ENCODE results near the gene COX20.
A peak's percentile ranks its signal among the peaks of the same experiment; 100 is the strongest.

Gene COX20

DNA sequence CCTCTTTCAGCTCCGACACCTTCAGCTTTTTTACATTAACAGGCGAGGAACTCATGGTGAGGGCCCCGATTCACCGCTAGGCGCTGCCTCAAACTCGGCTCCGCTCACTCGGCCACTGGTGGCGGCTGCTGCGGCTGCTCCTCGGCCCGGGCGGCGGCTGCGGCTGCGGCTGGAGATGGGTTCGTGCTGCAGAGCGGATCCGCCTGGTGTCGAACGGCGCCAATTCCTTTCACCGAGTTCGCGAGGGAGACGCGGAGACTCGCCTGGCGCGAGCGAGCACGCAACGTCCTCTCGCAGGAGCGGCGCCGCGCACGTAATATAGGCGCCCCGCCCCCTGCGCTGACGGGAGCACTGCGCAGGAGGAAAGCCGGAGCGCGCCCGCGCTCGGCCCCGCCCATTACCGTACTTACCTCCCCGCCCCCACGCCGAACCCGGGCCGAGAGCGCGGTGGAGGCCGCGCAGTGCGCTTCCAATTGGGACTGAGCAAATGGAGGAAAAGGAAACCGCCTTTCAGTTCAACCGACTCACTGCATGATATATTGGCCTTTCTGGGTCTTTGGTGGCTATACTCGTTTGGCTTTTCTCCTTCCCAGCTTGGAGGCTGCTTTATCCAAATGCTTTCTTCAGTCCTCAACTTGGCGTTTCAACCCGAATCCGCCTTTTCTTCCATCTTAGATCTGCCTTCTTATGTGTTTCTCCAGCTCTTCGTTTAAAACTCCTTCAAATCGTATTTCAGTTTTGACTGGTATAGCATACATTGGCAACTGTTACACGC is 29.0 kb downstream of the COX20 start, which contains the start of gene HNRNPU:
TSS of gene HNRNPU (minus strand) at position 291 of the 775 bp plus-strand sequence. CDS start at position 55, 236 bp downstream.
- peak; percentile 98 to 99 for DNase-seq
- peak; percentile 97 for TF ChIP-seq POLR2A (IDR thresholded peaks at IDR 0.05; ENCODE audit: low read length)
- no peak for TF ChIP-seq GATA1 (IDR thresholded peaks at IDR 0.05; ENCODE audit: low read depth, low read length)

DNA sequence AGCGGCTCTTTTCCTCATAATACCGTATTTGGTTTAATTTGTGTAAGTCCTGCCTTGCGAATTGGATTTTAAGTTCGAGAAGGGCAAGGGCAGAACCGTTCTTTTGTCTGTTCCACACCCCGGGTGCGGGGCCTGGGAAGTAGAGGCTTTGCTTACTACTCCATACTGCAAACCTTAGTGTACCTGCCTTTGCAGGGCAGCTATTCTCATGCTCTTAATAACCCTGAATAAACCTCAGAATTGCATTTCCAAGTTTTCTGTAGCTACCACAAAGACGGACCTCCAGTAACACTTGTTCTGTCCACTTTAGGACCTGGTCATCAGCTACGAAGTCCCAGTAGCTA is 29.5 kb downstream of the COX20 start:
- peak in 1 of 2 experiments; percentile 72 for DNase-seq
- TF ChIP-seq POLR2A (IDR thresholded peaks at IDR 0.05; ENCODE audit: low read length) (no peak), GATA1 (IDR thresholded peaks at IDR 0.05; ENCODE audit: low read depth, low read length) (no peak)

DNA sequence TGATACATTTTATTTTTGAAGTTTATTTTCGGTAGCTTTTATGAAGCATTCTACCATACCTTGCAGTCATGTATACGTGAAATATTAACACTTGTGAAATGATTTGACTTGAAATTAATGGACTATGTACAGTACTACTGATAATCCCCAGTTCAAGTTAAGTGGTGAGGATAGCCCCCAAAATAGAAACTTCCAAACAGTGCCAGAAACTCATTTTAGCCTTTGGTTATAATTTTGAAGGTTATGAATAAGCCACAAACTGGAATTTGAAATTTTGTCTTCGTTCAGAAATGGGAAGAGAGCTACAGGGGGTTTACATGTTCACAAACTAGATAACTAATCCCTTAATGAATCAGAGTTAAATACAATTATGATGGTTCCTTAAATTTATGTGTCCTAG is 30.4 kb downstream of the COX20 start:
- TF ChIP-seq POLR2A (IDR thresholded peaks at IDR 0.05; ENCODE audit: low read length) (no peak), GATA1 (IDR thresholded peaks at IDR 0.05; ENCODE audit: low read depth, low read length) (no peak)
- no peak for DNase-seq

DNA sequence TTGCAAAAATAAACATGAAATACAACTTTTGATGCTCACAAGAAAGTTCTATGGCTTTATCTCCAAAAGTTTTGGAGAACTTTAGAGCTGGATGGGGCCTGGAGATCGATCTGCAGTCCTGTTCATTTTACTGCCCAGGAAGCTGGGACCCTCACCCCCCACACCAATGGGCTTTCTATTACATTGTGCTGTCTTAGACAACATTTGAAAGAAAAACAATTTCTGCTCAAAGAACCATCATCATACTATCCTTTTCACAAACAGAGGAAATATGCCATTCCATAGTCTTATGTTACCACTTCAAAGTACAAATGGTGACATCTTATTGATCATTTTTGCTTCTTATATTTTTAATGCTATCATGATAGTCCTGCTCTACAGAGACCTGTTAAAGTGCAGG is 30.9 kb downstream of the COX20 start:
- no peak for TF ChIP-seq POLR2A (IDR thresholded peaks at IDR 0.05; ENCODE audit: low read length)
- no peak for TF ChIP-seq GATA1 (IDR thresholded peaks at IDR 0.05; ENCODE audit: low read depth, low read length)
- DNase-seq: no peak

DNA sequence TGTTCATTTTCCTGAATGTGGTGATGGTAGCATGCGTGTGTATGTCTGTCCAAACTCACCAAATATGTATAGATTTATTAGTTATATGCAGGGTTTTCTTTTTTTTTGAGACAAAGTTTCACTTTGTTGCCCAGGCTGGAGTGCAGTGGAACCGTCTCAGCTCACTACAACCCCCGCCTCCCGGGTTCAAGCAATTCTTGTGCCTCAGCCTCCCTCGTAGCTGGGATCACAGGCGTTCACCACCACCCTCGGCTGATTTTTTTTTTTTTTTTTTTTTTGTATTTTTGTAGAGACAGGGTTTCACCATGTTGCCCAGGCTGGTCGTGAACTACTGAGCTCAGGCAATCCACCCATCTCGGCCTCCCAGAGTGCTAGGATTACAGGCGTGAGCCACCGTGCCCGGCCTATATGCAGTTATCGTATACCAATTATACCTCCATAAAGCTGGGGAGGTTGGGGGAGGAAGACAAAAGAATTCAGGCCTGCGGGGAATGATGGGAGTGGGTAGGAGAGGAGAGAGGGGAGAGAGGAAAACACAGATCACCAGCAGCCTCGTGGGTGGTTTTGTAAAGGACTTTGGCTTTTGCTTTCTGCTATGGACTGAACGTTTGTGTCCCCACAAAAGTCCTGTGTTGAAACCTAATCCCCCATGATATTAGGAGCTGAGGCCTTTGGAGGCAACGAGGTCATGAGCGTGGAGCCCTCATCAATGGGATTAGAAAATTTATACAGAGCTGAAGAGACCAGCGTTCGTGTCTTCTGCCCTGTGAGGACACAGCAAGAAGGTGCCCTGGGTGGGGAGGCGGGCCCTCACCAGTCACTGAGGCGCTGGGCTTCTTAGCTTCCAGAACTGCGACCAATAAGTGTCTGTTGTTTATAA is 33.3 kb downstream of the COX20 start:
- TF ChIP-seq POLR2A (IDR thresholded peaks at IDR 0.05; ENCODE audit: low read length) (no peak), GATA1 (IDR thresholded peaks at IDR 0.05; ENCODE audit: low read depth, low read length) (no peak)
- DNase-seq: no peak

DNA sequence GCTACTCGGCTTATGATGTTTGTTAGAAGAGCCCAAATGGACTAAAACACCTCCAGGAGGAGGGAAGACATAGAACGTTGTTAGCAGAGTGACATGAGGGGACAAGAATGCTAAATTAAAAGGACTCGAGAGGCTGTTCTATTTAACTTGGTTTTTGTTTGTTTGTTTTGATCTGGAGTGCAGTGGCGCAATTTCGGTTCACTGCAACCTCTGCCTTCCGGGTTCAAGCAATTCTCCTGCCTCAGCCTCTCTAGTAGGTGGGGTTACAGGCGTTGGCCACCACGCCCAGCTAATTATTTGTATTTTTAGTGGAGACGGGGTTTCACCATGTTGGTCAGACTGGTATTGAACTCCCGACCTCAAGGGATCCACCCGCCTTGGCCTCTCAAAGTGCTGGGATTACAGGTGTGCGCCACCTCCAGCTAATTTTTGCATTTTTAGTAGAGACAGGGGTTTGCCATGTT is 33.9 kb downstream of the COX20 start:
- TF ChIP-seq POLR2A (IDR thresholded peaks at IDR 0.05; ENCODE audit: low read length) (no peak), GATA1 (IDR thresholded peaks at IDR 0.05; ENCODE audit: low read depth, low read length) (no peak)
- DNase-seq: no peak

DNA sequence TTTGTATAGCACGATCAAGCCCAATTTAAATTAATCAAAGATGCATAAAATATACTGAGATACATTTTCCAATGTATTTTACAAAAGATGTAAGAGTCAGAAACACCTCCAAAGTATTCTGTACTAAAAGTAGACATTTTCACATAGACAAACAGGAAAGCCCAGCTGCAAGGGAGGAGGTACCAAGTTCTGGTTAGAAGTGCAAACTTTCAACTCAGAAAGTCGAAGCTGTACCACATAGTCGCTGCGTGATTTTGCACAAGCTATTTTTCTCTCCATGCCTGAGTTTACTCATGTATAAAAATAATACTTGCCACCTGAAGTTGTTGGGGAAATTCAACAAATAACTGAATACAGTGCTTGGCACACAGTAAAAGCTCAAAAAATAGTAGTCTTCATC is 34.5 kb downstream of the COX20 start:
- no peak for DNase-seq
- TF ChIP-seq GATA1 (IDR thresholded peaks at IDR 0.05; ENCODE audit: low read depth, low read length) (no peak), POLR2A (IDR thresholded peaks at IDR 0.05; ENCODE audit: low read length) (no peak)

DNA sequence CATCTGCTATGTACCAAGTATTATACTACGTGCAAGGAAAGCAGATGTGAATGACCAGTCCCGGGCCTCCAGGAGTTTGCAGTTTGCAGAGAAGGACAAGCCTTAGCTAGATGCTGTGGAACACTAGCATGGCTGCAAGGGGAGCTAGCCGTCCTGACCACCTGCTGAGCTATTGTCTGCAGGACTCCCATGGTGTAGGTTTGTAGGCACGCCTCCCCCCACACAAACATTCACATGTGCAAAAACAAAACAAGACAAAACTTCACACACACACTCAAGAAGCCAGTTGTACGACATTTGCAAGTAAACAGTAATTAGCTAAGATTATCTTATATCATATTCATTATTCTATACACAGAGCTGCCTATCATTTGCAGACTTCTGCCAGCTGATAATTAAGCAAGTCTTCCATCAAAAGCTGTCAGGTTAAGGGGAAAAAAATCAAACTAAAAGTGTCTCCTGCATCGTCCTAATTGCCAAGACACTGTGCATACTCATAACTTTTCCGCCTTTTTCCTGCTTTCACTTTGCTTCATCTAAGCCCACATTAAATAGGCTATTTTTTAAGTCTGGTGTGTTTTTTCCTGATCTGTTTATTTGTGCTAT is 39.6 kb downstream of the COX20 start:
- TF ChIP-seq GATA1 (IDR thresholded peaks at IDR 0.05; ENCODE audit: low read depth, low read length): no peak
- DNase-seq: no peak

DNA sequence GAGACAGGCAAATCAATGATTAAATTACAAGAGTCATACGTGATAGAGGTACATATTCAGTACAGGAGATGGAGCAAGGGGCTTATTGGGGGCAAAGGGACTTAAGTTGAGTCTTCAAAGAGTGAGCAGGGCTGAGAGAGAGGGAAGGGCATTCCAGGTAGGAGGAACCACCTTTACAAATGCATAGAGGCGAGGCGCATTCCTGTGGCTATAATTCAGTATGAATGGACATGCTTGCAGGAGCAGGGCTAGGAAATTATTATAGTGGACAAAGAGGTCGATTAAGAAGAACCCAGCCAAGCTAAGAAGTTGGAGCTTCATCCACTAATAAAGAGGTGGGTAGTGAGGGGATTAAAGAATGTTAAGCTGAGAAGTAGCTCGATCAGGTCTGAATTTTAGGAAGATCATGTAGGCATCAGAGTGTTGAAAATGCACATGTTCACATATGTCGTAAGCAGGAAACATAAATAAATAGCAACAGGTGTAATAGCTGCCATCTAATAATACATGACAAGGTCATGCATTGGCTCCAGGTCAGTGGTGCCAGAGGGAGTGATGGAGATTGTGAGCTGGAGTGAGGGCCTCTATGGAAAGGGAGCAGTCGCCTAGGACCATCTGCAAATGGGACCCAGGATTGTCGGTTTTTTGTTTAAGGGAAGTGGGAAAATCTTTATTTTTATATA is 40.9 kb downstream of the COX20 start:
- TF ChIP-seq POLR2A (IDR thresholded peaks at IDR 0.05; ENCODE audit: low read length) (no peak), GATA1 (IDR thresholded peaks at IDR 0.05; ENCODE audit: low read depth, low read length) (no peak)
- no peak for DNase-seq

DNA sequence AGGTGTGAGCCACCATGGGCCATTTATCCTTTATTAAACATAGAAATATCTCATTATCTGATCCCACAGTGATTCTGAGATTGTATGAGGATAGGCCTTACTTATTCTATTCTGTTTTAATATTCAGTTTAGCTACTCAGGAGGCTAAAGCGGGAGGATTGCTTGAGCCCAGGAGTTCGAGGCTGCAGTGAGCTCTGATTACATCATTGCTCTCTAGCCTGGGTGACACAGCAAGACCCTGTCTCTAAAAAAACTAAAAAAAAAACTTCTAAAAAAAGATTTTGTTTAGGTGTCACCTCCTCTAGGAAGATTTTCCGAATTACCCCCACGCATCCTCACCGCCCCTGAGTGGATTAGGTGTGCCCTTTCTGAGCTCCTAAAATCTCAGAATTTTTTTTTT is 43.2 kb downstream of the COX20 start:
- no peak for DNase-seq
- TF ChIP-seq GATA1 (IDR thresholded peaks at IDR 0.05; ENCODE audit: low read depth, low read length) (no peak), POLR2A (IDR thresholded peaks at IDR 0.05; ENCODE audit: low read length) (no peak)

DNA sequence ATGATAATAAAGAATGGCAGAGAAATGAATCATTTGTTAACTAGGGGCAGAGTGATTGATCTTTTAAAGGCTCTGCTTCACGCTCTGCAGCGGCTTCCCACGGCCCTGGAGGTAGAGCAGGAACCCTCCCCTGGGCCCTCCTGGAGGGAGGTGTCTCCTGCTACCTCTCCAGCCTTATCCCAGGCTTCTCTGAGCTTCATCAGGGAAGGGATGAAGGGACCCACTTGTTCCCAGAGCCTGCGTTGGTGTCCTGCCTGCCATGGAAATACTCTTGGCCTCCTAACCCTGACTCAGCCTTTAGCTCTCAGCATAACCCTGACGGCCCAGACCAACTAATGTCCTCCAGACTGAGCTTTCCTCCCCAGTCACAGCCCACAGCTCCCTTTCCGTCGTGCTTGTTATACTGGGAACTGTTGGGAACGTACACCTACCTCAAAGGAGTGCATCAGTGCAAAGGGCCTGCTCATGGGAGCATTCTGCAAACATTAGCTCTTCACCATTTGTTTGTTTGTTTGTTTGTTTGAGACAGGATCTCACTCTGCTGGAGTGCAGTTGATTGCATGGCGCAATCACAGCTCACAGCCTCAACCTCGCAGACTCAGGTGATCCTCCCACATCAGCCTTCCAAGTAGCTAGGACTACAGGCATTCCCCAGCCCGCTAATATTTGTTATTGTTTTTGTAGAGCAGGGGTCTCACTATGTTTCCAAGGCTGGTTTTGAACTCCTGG is 46.3 kb downstream of the COX20 start:
- no peak for DNase-seq
- TF ChIP-seq POLR2A (IDR thresholded peaks at IDR 0.05; ENCODE audit: low read length) (no peak), GATA1 (IDR thresholded peaks at IDR 0.05; ENCODE audit: low read depth, low read length) (no peak)

DNA sequence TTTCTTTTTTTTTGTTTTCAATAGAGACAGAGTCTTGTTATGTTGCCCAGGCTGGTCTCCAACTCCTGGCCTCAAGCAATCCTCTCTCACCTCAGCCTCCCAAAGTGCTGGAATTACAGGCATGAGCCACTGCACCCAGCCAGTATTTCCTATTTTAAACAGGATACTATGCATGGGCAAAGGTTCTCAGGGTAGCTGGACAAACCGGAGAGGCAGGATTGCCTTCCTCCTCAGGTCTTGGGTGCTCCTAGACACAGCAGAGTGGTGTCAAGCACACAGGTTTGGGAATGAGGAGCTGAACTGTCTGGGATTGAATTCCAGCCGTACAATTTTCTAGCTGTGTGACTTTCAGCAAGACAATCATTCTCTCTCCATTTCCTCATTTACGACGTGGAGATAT is 51.8 kb downstream of the COX20 start:
- no peak for TF ChIP-seq POLR2A (IDR thresholded peaks at IDR 0.05; ENCODE audit: low read length)
- TF ChIP-seq GATA1 (IDR thresholded peaks at IDR 0.05; ENCODE audit: low read depth, low read length): no peak
- DNase-seq: no peak

DNA sequence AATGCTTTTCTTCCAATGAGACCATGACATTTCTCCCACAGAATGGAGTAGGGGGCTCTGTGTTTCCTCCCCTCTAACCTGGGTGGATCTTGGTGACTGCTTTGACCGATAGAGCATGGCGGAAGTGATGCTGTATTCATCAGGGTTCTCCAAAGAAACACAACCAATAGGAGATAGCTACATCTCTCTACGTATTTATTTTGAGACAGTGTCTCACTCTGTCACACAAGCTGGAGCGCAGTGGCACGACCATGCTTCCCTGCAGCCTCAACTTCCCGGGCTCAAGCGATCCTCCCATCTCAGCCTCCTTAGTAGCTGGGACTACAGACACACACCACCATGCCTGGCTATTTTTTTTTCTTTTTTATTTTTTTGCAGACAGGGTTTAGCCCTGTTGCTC is 58.4 kb downstream of the COX20 start:
- no peak for DNase-seq
- TF ChIP-seq GATA1 (IDR thresholded peaks at IDR 0.05; ENCODE audit: low read depth, low read length): no peak
- TF ChIP-seq POLR2A (IDR thresholded peaks at IDR 0.05; ENCODE audit: low read length): no peak
